ENCODE results near the gene ADAMTSL3. TPM values are rescaled to one million over a fixed set of nuclear protein-coding genes. Genes with fewer than 3 reads are reported as not detected.

Gene ADAMTSL3
- total and polyA plus RNA-seq, 2 of the 8 experiments (the other 6 are each of a cell fraction or from before 2014, with no cell fraction given), result 0.35 to 1.4 TPM

- H3K4me2 ChIP-seq (ENCODE audit: insufficient read depth in 1 of 2, low read depth in 2 of 2, low read length in 2 of 2), result no peak overlapping the region
- POLR2A ChIA-PET (ENCODE audit: partially characterized antibody), result no interaction called here
- FAIRE-seq, result no peak
Measured at GRCh38 chr15:83889995-83890394, 236.1 kb downstream of the ADAMTSL3 start.

More at GRCh38 chr15:83889995-83890394, 236.1 kb downstream of the ADAMTSL3 start:
- CTCF ChIA-PET (ENCODE audit: partially characterized antibody), result interaction anchor here (0.7 to 1.2 kb wide), 3 partner anchors 36 to 454 kb away, joined by 3 to 10 read pairs (median 3); no protein-coding TSS in a partner anchor
- no peak overlapping the region for H3K14ac ChIP-seq (ENCODE audit: insufficient read length)
- no peaks in the 10 kb centered on the region for H3K9me3 ChIP-seq (ENCODE audit: insufficient read depth in 2 of 2, low read depth in 1 of 2, low read length in 1 of 2)
- no peak overlapping the region for H4K5ac ChIP-seq (ENCODE audit: insufficient read length, low read depth, low read length)
- no peak overlapping the region for H2BK5ac ChIP-seq (ENCODE audit: low read depth, low read length)
- no peak overlapping the region for H2BK120ac ChIP-seq (replicated peaks; ENCODE audit: low read depth, low read length)
- DNase-seq (ENCODE audit: low read depth in 1 of 2, low spot score in 2 of 2), result no peak
- H2BK20ac ChIP-seq (ENCODE audit: low read length), result no peak overlapping the region
- H2AK5ac ChIP-seq (ENCODE audit: low read depth, low read length), result no peak overlapping the region
- H3K79me1 ChIP-seq (ENCODE audit: low read depth, low read length), result no peaks in the 10 kb centered on the region
- H3K4ac ChIP-seq (replicated peaks; ENCODE audit: insufficient read length, low read depth, low read length), result no peak overlapping the region
- H2BK12ac ChIP-seq (ENCODE audit: low read depth, low read length), result no peak overlapping the region
- H3K27ac ChIP-seq (ENCODE audit: low read depth, low read length), result no peak overlapping the region
- no peak overlapping the region for H4K91ac ChIP-seq (replicated peaks; ENCODE audit: insufficient read length, low read length)
- TF ChIP-seq SAP30 (IDR thresholded peaks at IDR 0.05; ENCODE audit: insufficient read depth, insufficient replicate concordance, low read length) (no peak), GABPA (IDR thresholded peaks at IDR 0.05; ENCODE audit: borderline replicate concordance, insufficient read depth, low read length) (no peak), SRF (IDR thresholded peaks at IDR 0.05; ENCODE audit: low read depth, low read length) (no peak), BRCA1 (IDR thresholded peaks at IDR 0.05; ENCODE audit: low read depth, low read length) (no peak), SIRT6 (IDR thresholded peaks at IDR 0.05; ENCODE audit: low read length) (no peak), SP4 (IDR thresholded peaks at IDR 0.05; ENCODE audit: low read length) (no peak)
- no peak overlapping the region for H3K9ac ChIP-seq (replicated peaks in 1 of 4; ENCODE audit: extremely low read depth in 1 of 4, low read depth in 3 of 4, low read length in 3 of 4)
- H3K23me2 ChIP-seq (ENCODE audit: low read depth, low read length), result no peaks in the 10 kb centered on the region
- H3K18ac ChIP-seq (ENCODE audit: extremely low read depth, low read length), result no peak overlapping the region
- H3K4me3 ChIP-seq (ENCODE audit: extremely low read depth in 1 of 4, insufficient read depth in 2 of 4, low read depth in 3 of 4, low read length in 4 of 4), result no peak overlapping the region
- H3K36me3 ChIP-seq (ENCODE audit: control insufficient read depth in 2 of 4, insufficient read depth in 4 of 4, low read length in 3 of 4), result no peaks in the 10 kb centered on the region
- H3K56ac ChIP-seq (replicated peaks; ENCODE audit: insufficient read length, low read depth, low read length), result no peak overlapping the region
- no peaks in the 10 kb centered on the region for H3K79me2 ChIP-seq (ENCODE audit: control insufficient read depth in 1 of 2, insufficient read depth in 2 of 2, low read length in 2 of 2)
- H4K20me1 ChIP-seq (replicated peaks in 1 of 2; ENCODE audit: control insufficient read depth in 1 of 2, insufficient read depth in 2 of 2, low read length in 2 of 2), result no peaks in the 10 kb centered on the region
- no peak overlapping the region for H4K8ac ChIP-seq (ENCODE audit: extremely low read depth, insufficient read depth, low read length)
- WGBS, 2 experiments (ENCODE audit: extremely low coverage in 1 of 2, insufficient coverage in 1 of 2, insufficient read length in 1 of 2, insufficient replicate concordance in 2 of 2, low coverage in 1 of 2, low lambda C conversion rate in 2 of 2, missing lambda C conversion rate in 1 of 2), result 87% methylated on average over 3 of the region's 3 CpGs; no CpG with 5 or more reads in 1 of the 2 experiments
- no peak overlapping the region for H2AFZ ChIP-seq (ENCODE audit: low read length)
- H2BK15ac ChIP-seq (ENCODE audit: low read length), result no peak overlapping the region
- H3K23ac ChIP-seq (ENCODE audit: insufficient read length), result no peak overlapping the region
- no peaks in the 10 kb centered on the region for H3K27me3 ChIP-seq (replicated peaks in 1 of 4; ENCODE audit: control insufficient read depth in 3 of 4, extremely low read depth in 1 of 4, insufficient read depth in 3 of 4, low read length in 3 of 4)
- no peaks in the 10 kb centered on the region for H3K4me1 ChIP-seq (replicated peaks in 1 of 4; ENCODE audit: control insufficient read depth in 3 of 4, insufficient read depth in 4 of 4, low read length in 3 of 4)
